Measurements from ENCODE around the gene BRPF3. TPM values are rescaled to one million over a fixed set of nuclear protein-coding genes. Genes with fewer than 3 reads are reported as not detected.
A peak's percentile ranks its signal among the peaks of the same experiment; 100 is the strongest.

The BRPF3 gene
- total RNA-seq, 3 donors from 2014 or later, result 74.8 to 84.6 (median 75.9) TPM

DNA sequence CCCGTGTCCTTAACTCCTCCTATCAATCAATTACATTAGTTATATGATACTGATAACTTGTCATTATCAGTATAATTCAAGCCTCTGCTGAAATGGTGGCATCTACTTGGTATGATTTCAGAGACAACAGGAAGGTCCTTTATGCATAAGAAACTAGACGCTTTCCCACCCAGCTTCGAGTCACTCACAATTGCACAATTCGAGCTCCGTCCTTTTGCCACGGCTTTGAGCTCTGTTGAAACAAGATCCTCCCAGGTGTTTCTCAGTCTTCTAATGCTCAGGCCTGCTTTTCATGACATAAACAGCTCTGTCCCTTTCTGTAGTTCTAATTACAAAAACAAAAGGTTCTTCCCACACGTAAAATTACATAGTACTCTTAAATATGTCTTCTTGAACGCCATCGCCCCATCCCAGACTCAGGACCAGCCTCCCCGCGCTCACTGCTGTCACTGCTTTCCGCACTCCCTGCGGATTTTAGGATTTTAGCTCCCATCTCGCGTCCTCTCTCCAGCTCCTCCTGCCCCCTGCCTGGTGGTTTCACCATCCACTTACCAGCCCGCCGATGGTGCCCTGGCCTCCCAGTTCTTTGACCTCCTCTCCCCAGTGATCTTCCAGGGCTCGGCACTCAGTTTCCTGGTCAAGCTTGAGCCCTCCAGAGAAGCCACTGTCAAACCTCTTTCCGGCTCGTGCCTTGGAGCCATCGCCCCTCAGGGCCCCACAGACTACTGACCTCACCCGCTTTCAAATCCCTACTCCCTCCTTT, 50.1 kb downstream of the BRPF3 start:
- intact Hi-C loops (cut with DNase I, micrococcal nuclease), result no loop called here

DNA sequence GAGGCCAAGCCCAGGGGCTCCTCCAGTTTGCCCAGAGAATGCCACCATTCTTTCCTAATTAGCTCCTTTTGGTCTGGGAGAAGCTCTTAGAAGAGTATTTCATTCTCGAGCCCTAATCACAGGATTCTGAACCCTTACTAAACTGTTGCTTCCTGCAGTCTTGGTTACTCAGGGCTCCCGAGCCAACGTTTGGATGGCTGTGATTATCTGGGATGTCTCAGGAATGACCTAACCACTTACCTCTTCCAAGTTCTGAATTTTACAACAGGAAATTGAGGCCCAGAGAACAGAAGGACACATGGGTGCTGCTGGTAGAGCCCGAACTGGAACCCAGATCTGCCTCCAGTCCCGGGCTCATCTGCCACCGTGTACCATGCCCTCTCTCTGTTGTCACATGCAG, 51.1 kb downstream of the BRPF3 start:
- no peaks in the 10 kb centered on the region for H3K36me3 ChIP-seq (ENCODE audit: low read depth)
- H3K4me3 ChIP-seq, result no peak overlapping the region
- no peaks in the 10 kb centered on the region for H3K9me3 ChIP-seq
- TF ChIP-seq, protein P1, sequence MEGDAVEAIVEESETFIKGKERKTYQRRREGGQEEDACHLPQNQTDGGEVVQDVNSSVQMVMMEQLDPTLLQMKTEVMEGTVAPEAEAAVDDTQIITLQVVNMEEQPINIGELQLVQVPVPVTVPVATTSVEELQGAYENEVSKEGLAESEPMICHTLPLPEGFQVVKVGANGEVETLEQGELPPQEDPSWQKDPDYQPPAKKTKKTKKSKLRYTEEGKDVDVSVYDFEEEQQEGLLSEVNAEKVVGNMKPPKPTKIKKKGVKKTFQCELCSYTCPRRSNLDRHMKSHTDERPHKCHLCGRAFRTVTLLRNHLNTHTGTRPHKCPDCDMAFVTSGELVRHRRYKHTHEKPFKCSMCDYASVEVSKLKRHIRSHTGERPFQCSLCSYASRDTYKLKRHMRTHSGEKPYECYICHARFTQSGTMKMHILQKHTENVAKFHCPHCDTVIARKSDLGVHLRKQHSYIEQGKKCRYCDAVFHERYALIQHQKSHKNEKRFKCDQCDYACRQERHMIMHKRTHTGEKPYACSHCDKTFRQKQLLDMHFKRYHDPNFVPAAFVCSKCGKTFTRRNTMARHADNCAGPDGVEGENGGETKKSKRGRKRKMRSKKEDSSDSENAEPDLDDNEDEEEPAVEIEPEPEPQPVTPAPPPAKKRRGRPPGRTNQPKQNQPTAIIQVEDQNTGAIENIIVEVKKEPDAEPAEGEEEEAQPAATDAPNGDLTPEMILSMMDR (IDR thresholded peaks at IDR 0.05), result no peak
- H3K4me1 ChIP-seq (ENCODE audit: low read depth), result peaks cover 5% of the 10 kb centered on the region
- ATAC-seq (peak; percentile 9), DNase-seq (no peak)
- intact Hi-C loops (cut with DNase I, micrococcal nuclease), result no loop called here

More for the DNA sequence above, 50.1 kb downstream of the BRPF3 start:
- peaks cover 5% of the 10 kb centered on the region for H3K4me1 ChIP-seq (ENCODE audit: low read depth)
- DNase-seq, result no peak
- H3K9me3 ChIP-seq, result no peaks in the 10 kb centered on the region
- H3K36me3 ChIP-seq (ENCODE audit: low read depth), result no peaks in the 10 kb centered on the region
- TF ChIP-seq, protein P1 (IDR thresholded peaks at IDR 0.05), result no peak
- no peak overlapping the region for H3K4me3 ChIP-seq
- ATAC-seq, result no peak

DNA sequence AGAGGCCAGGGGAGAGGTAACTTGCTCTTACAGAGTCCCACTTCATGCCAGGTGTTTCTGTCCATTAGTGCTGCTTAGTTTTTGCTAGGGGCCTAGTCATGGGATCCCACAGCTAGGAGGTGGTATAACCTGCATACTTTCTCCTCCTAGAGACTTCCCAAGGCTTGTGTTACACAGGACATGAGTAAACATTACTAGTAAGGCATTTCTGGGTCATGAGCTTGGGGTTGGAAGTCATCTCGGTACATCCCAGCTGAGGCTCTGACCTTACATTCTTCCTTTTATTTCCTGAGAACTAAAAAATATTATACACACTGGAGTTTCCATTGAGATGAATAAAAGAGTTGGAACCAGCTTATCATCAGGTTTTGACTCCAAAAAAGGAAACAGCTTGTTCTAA, 52.4 kb downstream of the BRPF3 start:
- Histone ChIP-seq H3K9me3 (no peaks in the 10 kb centered on the region), H3K4me3 (no peak overlapping the region), H3K4me1 (ENCODE audit: low read depth) (peaks cover 5% of the 10 kb centered on the region), H3K36me3 (ENCODE audit: low read depth) (no peaks in the 10 kb centered on the region)
- intact Hi-C loops (cut with DNase I, micrococcal nuclease), result no loop called here
- TF ChIP-seq, protein P1 (IDR thresholded peaks at IDR 0.05), result no peak
- DNase-seq, result no peak
- no peak for ATAC-seq

DNA sequence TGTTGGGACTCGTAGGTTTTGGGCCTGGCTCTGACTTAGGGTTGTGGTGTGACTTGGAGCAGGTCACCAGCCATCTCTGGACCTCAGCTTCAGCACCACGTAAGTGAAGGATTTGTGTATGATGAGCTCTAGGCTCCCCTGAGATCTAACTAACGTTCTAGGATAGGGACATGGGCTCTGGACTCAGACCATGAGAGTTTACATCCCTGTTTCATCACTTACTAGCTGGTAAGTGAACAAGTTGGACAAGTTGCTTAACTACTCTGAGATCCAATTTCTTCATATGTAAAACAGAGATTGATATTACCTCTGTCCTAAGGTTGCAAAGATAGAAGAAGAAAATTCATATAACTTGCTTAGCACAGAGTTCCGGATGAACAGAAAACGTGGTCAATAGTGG, 53.0 kb downstream of the BRPF3 start:
- ATAC-seq (no peak), DNase-seq (no peak)
- Histone ChIP-seq H3K9me3 (no peaks in the 10 kb centered on the region), H3K4me3 (no peak overlapping the region), H3K36me3 (ENCODE audit: low read depth) (no peaks in the 10 kb centered on the region), H3K4me1 (ENCODE audit: low read depth) (peaks cover 5% of the 10 kb centered on the region)
- TF ChIP-seq, protein P1 (IDR thresholded peaks at IDR 0.05), result no peak
- intact Hi-C loops (cut with DNase I, micrococcal nuclease), result no loop called here

DNA sequence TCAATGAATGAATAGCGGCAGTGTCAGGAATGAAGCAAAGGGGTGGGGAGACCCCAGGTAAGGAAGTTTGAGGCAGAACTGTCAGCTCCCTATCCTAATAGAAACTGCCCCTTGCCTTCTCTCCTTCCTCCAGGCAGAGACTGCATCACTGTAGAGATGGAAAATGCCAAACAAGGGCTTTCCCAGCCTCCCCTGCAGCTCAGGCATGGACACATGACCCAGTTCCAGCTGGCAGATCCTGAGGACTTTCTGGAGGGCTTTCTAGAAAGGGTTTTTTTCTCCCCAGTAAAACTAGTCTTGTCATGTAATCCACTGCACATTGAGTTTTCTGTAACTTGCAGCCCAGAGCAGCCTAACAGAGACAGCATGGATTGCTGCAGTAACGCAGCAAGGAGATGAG, 55.5 kb downstream of the BRPF3 start:
- Histone ChIP-seq H3K4me1 (ENCODE audit: low read depth) (no peaks in the 10 kb centered on the region), H3K9me3 (no peaks in the 10 kb centered on the region), H3K36me3 (ENCODE audit: low read depth) (no peaks in the 10 kb centered on the region), H3K4me3 (no peak overlapping the region)
- intact Hi-C loops (cut with DNase I, micrococcal nuclease), result no loop called here
- TF ChIP-seq, protein P1 (IDR thresholded peaks at IDR 0.05), result no peak
- ATAC-seq (no peak), DNase-seq (no peak)

All from mucosa of descending colon (tissue), 3 donors.